ENCODE data around the gene CCR4.
"Not testable (repeated sequence)": the region's sequence is repeated elsewhere in the genome, so short reads cannot be mapped to it uniquely, and the experiment has no call there.

CCR4 gene

DNA sequence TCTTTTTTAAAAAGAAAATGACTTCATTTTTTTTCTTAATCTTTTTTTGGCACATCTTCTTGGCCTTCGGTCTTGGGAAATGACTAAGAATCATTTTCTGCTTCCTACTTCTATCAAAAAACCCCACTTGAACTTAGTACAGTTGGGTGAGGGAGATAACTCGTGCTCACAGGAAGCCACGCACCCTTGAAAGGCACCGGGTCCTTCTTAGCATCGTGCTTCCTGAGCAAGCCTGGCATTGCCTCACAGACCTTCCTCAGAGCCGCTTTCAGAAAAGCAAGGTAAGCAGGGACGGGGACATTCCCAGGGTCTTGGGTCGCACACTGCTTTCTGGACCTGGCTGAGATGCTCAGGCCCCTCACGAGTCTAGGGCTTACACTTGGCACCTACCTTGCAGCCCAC, at the start of gene CCR4:
Gene CCR4, plus strand, starts transcription at position 235 of the 402 bp plus-strand sequence. CDS start 1,779 bp downstream, outside the sequence.
- DNase-seq (ENCODE audit: low read depth, low spot score) = peak; percentile 36

DNA sequence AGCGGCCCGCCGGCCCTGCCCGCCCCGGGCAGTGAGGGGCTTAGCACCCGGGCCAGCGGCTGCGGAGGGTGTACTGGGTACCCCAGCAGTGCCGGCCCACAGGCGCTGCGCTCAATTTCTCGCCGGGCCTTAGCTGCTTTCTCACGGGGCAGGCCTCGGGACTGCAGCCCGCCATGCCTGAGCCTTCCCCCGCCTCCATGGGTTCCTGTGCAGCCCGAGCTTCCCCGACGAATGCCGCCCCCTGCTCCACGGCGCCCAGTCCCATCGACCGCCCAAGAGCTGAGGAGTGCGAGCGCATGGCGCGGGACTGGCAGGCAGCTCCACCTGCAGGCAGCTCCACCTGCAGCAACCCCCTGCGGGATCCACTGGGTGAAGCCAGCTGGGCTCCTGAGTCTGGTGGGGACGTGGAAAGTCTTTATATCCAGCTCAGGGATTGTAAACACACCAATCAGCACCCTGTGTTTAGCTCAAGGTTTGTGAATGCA, 48.5 kb upstream of the CCR4 start:
- peak; percentile 4 for DNase-seq (ENCODE audit: low read depth, low spot score)

DNA sequence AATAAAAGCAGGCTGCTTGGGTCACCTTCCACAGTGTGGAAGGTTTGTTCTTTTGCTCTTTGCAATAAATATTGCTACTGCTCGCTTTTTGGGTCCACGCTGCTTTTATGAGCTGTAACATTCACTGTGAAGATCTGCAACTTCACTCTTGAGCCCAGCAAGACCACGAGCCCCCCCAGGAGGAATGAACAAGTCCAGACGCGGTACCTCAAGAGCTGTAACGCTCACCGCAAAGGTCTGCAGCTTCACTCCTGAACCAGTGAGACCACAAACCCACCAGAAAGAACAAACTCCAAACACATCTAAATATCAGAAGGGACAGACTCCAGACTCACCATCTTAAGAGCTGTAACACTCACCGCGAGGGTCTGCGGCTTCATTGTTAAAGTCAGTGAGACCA, 47.5 kb upstream of the CCR4 start:
- DNase-seq (ENCODE audit: low read depth, low spot score) = no peak

DNA sequence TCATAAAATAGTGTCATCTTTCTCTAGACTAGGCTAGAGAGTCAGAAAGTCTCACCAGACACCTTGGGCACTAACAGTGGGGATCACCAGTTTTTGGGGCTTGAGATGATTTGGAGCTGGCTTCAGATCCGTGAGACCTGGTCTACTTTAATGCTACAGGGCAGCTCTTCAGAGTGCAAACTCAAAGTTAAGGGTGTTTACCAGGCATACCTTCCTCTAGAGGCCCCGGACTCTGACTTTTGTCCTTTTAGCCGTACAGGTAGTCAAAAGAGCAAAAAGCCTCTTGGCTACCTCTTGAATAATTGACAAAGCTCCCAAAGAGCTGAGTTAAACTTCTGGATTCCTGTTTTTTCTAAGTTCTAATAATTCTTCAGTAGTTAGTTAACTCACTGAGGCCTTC, 41.4 kb upstream of the CCR4 start:
- DNase-seq (ENCODE audit: low read depth, low spot score) = no peak

DNA sequence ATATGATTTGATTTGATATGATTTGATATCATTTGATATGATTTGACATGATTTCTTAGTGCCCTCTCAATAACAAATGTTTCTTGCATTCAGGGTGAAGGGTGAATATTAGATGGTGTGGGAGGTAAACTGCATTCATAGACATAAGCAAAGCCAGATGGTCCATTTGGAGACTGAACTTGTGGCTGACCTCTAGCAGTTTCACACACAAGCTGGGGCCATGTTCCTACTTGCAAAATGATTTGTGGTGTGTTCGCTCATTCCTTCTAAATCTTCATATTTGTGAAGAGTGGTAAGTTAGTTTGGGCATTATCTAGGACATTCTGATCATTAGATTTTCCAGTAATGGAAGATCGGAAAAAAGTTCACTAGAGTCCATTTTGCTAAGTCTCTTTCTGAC, 40.5 kb upstream of the CCR4 start:
- no peak for DNase-seq (ENCODE audit: low read depth, low spot score)

DNA sequence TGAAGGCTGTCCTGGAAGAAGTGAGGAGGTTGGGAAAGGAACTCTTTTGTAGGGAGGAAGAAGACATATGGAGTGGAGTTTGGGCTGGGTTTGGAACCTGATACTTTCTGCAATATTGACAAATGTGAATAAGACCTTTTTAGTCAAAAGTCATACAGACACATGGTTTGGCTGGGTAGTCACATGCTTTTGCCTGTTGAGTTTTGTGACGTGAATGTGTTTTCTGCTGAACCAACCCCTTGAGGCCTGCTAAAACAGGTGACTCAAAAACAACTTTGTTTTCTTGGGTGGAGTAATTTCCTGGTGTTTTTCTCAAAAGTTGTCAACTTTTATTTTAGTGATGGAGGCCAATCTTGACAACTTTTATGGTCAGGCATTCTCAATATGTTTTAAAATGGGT, 39.4 kb upstream of the CCR4 start:
- DNase-seq (ENCODE audit: low read depth, low spot score) = no peak

DNA sequence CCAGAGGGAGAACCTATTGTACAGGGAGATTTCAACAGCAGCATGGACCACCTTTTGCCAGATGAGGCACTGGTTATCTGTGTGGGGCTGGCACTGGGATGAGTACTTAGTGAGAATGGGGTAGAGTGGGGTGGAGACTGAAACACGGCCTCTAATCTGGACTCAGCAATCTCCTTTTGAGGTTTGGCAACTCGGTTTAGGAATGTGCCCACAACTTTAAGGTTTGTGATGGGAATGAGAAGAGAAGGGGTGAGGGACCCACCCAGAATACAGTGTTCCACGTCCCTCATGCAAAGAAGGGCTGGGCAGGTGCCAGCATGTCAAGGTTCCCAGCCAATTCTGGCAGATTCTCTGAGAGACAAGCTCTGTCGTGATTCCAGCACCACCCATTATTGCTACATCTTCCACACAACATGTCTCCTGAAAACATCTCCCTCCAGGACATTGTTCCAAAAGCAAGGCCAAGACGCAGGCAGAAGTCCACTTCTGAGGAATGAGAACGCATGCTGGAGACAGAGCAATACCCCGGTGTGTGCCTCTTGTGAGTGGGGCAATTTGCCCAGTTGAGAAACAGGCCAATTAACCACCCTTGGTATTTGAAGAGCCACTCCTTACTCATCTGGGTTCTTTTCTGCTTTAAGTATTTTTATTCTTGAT, 37.5 kb upstream of the CCR4 start:
- DNase-seq (ENCODE audit: low read depth, low spot score) = no peak

DNA sequence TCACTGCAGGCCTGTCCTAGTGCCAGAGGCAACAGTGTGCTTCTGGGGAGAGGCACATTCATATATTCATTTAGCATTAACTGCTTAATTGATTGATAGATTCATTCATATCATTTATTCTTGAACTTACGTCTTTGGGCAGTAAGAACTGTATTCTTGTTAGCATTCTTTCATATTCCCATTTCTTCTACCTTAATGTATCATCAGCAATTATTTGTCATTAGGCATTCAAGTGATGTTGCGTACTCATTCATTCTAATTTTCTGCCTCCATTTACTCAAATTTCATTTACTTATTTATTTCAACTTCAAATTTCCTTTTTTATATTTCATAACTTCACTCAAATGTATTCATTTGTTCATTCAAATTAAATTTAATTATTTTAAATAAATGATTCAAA, 31.5 kb upstream of the CCR4 start:
- no peak for DNase-seq (ENCODE audit: low read depth, low spot score)

DNA sequence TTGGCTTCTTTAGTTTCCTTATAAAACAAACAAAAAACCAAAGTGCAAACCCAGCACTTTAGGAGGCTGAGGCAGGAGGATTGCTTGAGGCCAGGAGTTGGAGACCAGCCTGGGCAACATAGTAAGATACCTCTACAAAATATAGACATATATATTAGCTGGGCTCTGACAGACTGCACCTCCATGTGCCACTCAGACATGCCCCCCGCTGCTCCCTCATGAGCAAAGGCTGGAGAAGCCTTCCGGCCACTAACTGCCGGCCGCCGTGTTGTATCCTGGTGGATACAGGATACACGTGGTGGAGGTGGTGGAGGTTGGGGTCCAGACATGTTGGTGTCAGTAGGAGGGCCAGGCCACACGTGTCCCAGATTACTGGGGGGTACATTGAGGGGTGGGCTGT, 29.4 kb upstream of the CCR4 start:
- DNase-seq (ENCODE audit: low read depth, low spot score) = no peak

DNA sequence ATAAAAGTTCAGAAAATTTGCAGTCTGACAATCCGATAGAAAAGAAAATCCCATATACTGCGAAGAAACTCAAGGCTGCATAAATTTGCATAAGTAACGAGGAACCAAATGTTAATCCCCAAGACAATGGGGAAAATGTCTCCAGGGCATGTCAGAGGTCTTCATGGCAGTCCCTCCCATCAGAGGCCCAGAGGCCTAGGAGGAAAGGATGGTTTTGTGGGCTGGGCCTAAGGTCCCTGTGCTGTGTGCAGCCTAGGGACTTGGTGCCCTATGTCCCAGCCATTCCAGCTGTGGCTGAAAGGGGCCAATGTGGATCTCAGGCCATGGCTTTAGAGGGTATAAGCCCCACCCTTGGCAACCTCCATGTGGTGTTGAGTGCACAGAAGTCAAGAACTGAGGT, 21.3 kb upstream of the CCR4 start:
- no peak for DNase-seq (ENCODE audit: low read depth, low spot score)

DNA sequence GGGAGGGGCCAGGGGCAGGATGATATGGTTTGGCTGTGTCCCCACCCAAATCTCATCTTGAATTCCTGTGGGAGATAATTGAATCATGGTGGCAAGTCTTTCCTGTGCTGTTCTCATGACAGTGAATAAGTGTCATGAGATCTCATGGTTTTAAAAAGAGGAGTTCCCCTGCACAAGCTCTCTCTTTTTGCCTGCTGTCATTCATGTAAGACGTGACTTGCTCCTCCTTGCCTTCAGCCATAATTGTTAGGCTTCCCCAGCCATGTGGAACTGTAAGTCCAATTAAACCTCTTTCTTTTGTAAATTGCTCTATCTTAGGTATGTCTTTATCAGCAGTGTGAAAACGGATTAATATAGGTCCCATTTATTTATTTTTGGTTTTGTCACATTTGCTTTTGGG, 20.2 kb upstream of the CCR4 start:
- DNase-seq (ENCODE audit: low read depth, low spot score) = not testable (repeated sequence)

DNA sequence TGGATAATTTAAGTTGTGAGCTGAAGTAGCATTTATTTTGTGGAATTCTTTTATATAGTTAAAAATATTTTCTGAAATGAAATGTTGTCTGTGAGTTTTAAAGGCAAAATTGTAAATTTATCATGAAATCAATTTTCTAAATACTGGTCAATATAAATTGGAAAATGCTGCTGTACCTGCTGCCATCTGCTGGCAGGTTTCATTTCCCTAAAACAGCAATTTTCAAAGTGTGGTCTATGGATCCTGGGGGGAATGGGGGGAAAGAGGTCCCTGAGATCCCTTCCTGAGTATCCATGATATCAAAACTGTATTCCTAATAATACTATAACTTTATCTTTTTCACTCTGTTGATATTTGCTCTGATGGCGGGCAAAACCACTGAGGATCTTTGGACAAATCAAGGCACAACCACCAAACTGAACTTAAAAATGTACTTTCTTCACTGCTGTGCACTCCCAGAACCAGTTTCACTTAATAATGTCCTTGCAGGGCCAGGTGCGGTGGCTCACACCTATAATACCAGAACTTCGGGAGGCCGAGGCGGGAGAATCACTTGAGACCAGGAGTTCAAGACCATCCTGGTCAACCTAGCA, 17.2 kb upstream of the CCR4 start:
- no peak for DNase-seq (ENCODE audit: low read depth, low spot score)

DNA sequence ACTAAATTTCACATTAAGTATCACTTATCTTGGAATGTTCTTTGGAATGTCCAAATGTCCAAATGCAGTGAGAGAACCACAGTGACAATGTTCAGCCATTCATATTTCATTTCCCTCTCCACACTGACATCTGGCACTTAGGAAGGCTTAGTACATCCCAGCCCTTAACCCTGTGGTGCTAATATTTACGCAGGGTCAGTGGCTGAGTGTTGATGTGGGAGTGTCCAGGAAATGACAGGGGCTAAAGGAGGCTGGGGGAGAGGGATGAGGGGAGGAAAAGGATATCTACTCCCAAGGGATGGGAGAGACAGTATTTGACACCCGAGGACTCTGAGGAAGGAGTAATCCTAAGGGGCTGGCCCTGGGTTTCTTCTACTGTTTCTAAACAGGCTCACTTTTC, 14.1 kb upstream of the CCR4 start:
- no peak for DNase-seq (ENCODE audit: low read depth, low spot score)

DNA sequence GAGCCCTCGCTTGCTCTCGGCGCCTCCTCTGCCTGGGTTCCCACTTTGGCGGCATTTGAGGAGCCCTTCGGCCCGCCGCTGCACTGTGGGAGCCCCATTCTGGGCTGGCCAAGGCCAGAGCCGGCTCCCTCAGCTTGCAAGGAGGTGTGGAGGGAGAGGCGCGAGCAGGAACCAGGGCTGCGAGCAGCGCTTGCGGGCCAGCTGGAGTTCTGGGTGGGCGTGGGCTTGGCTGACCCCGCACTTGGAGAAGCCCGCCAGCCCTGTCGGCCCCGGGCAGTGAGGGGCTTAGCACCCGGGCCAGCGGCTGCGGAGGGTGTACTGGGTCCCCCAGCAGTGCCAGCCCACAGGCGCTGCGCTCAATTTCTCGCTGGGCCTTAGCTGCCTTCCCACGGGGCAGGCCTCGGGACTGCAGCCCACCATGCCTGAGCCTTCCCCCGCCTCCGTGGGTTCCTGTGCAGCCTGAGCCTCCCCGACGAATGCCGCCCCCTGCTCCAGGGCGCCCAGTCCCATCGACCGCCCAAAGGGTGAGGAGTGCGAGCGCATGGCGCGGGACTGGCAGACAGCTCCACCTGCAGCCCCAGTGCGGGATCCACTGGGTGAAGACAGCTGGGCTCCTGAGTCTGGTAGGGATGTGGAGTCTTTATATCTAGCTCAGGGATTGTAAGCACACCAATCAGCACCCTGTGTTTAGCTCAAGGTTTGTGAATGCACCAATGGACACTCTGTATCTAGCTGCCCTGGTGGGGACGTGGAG, 11.7 kb upstream of the CCR4 start:
- DNase-seq (ENCODE audit: low read depth, low spot score) = not testable (repeated sequence)

DNA sequence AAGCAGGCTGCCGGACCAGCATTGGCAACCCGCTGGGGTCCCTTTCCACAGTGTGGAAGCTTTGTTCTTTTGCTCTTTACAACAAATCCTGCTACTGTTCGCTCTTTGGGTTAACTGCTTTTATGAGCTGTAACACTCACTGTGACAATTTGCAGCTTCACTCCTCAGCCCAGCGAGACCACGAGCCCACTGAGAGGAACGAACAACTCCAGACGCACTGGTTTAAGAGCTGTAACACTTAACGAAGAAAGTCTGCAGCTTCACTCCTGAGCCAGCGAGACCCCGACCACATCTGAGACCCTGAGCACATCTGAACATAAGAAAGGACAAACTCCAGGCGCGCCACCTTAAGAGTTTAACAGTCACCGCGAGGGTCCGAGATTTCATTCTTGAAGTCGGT, 10.7 kb upstream of the CCR4 start:
- DNase-seq (ENCODE audit: low read depth, low spot score) = no peak

DNA sequence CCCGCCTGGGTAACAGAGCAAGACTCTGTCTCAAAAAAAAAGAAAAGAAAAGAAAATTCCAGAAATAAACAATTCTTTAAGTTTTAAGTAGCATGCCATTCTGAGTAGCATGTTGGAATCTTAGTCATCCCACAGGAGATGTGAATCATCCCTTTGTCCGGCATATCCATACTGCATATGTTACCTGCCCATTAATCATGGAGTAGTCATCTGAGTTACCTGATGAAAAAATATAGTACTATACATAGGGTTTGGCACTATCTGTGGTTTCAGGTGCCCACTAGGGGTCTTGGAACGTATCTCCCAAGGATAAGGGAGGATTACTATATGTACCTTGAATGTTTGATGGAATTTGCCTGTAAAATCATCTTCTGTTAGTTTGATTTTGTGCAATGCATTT, 6.3 kb upstream of the CCR4 start:
- no peak for DNase-seq (ENCODE audit: low read depth, low spot score)

DNA sequence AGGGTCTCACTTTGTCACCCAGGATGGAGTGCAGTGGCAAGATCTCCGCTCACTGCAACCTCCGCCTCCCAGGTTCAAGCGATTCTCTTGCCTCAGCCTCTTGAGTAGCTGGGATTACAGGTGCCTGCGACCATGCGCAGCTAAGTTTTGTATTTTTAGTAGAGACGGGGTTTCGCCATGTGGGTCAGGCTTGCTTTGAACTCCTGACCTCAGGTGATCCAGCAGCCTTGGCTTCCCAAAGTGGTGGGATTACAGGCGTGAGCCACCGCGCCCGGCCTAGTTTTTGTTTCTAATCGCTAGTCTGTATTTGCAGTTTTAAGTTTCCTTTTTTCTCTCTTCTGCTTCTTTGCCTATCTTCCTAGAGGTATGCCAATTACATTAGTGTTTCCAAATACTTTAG, 5.8 kb upstream of the CCR4 start:
- not testable (repeated sequence) for DNase-seq (ENCODE audit: low read depth, low spot score)

DNA sequence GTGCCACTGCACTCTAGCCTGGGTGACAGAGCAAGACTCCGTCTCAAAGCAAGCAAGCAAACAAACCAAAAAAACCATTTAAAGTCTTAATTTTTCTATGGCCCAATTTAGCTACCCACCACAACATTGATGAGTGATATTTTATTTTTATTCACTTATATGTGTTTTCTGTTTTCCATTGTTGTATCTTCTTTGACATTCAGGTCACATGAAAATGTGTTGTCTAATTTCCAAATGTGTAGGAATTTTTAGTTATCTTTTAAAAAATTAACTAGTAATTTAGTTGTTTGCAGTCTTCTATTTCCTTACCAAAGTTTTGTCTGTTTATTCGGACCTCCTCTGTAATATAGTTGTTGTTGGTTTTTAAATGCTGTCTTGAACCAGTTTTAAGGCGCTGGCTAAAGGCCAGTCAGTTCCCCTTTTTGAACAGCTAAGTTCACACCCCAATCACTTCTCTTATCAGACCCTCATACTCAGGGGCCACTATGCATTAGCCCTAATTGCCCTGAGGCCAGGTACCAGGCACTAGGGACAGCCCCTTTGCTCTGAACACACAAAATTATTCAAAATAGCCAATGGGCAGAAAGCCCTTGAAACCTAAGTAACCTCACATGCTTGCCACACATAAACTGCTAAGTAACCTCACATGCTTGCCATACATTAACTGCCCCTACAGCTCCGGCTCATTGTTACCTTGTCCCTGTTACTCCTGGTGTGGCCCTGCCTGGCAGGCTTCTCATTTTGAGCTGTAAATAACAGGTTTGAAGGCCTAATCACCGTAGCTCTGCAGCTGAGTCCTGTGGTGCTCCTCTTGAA, 4.3 kb upstream of the CCR4 start:
- DNase-seq (ENCODE audit: low read depth, low spot score) = no peak

DNA sequence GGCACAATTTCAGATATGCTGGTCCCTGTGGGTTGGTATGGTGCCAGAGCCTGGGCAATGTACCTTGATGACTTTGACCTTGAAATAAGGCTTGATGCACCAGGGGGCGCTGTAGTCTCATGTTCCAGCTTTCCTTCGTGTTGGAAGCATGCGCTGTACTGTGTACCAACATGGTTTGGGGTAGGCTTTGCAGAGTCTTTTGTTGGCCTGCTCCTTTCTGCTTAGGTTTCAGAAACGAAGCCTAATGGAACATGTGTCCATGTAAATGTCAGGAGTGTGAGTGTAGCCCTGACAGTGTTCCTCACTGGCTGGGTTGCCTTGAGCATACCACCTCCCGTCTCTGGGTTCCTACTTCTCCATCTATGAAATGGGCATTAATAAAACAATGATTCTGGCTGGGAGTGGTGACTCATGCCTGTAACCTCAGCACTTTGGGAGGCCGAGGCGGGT, 3.6 kb upstream of the CCR4 start:
- DNase-seq (ENCODE audit: low read depth, low spot score) = peak; percentile 91

DNA sequence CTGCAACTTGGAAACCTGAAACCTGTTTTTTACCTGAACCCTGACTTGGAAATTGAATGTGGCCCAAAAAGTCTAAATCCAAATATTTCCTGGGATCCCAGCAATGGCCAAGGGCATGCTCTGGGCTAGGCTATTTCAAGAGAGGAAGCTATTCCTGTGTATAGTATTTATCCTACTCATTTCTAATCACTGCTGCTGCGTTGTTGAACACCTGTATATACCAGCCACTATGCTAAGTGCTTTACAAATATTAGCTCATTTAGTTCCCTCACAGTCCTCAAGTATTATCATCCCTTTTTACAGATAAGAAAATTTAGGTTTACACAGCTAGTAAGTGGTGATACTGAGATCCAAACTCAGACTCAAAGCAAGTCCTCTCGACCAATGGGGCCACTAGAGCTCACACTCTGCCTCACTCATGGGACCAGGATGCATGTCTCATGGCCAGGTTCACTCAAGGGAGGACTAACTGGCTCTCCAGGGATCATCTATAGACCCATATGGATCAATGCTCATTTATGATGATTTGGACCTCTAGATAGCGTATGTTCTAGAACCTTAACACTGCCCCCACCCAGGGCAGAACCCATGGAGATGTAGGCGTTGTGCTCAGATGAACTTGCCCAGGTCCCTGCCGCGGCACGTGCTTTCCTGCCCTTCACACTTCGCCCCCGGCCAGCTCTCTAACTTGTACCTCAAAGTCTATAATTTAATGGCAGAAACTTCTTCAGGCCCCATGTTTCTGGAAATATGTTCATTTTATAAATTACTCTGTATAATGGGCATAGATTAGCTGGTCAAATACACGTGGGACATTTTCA, 2.6 kb upstream of the CCR4 start:
- DNase-seq (ENCODE audit: low read depth, low spot score) = no peak

DNA sequence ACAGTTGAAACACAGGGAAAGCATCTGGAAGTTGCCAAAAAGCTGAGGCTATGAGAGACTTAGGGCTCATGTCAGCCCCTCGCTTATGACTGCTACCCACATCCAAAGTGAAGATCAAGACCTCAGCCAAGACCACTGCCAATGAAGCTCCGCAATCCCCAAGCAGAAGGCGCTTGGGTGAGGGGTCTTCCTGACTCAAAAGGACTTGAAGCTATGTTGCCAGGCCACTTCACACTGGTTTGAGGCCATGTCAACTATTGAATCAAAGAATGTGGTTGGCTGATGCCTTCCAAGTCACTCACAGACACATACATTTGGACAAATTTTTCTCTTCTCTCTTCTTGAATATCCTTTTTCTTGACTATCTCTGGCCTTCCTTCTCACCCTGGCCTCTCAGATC, 928 bp upstream of the CCR4 start:
- no peak for DNase-seq (ENCODE audit: low read depth, low spot score)

All from activated CD4-positive, CD25-positive, alpha-beta regulatory T cell treated with anti-CD3 and anti-CD28 coated beads, Interleukin-2, amount 50 U/mL, for 16 hours (primary cell).